ENCODE measurements around the gene TMEM178B.
"Not testable (repeated sequence)": the region's sequence is repeated elsewhere in the genome, so short reads cannot be mapped to it uniquely, and the experiment has no call there.

The TMEM178B gene

GRCh38 chr7:141317033-141317585, 243.2 kb downstream of the TMEM178B start:
- no peak for ATAC-seq

DNA sequence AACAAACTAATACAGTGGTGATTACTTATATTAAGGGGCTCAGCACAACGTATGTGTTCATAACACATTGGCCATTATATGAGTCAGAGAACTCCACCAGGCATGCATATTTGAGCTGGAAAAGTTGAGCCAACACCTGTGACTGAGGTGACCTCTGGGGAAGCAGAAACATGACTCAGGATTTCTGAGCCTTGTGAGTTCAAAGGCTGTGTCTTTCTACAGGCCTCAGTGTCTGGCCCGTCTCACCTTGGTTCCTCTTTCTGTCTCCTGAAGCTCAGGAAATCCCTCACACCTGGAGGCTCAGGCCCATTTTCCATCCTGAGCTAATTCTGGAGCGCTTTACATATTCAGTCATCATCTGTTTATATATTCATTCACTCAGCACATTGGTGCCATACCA, 246.4 kb downstream of the TMEM178B start:
- ATAC-seq: no peak

DNA sequence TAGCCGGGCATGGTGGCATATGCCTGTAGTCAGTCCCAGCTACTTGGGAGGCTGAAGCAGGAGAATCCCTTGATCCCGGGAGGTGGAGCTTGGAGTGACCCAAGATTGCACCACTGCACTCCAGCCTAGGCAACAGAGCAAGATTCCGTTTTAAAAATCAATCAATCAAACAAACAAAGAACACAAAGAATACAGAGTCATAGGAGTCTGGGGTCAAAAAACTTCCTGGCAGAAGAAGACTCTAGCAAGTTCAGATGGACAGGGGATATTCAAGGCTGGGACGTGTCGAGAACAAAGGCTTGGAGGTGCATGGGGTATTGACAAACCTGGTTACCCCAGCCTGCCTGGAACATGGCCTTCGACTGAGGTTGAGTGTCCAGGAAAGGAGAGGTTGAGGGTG, 248.5 kb downstream of the TMEM178B start:
- no peak for ATAC-seq

DNA sequence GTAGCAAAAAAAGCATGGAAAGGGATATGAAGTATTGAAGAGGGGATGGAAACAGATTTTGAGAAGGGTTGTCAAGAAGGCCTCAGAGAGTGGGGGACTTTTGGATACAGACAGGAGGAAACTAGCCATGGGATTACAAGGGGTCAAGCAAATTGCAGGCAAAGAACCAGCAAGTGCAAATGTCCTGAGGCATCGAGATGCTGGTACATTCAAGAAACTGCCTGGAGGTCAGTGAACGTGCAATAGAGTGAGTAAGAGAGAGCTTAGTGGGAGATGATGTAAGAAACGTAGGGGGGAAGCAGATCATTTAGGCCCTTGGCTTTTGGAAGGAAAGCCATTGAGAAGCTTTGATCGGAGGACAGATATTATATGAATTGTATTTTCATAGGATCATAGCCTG, 250.0 kb downstream of the TMEM178B start:
- no peak for ATAC-seq

- ATAC-seq: no peak
Measured at GRCh38 chr7:141324870-141325269, 251.0 kb downstream of the TMEM178B start.

GRCh38 chr7:141325275-141325674, 251.4 kb downstream of the TMEM178B start:
- ATAC-seq: no peak

DNA sequence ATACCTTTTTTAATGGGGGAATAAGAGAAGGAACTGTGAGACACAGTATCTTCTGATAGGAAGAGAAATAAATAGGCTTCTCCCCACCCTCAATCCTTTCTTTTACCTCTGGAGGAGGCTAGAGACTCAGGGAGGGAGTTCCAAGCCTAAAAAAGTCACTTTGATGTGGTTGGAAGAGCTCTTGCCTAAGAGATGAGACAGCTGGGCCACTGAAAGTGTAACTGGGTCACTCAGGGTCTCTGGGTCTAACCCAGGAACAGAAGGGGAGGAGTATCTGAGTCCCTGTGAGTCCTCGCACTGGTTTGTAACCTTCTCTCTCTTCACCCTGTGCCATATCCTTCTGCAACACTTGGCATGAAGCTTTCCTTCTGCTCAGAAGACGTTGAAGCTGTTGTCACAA, 254.4 kb downstream of the TMEM178B start:
- no peak for ATAC-seq

- ATAC-seq: not testable (repeated sequence)
Measured at GRCh38 chr7:141330285-141330684, 256.4 kb downstream of the TMEM178B start.

- ATAC-seq: no peak
Measured at GRCh38 chr7:141333459-141333858, 259.6 kb downstream of the TMEM178B start.

- no peak for ATAC-seq
Measured at GRCh38 chr7:141335164-141335563, 261.3 kb downstream of the TMEM178B start.

DNA sequence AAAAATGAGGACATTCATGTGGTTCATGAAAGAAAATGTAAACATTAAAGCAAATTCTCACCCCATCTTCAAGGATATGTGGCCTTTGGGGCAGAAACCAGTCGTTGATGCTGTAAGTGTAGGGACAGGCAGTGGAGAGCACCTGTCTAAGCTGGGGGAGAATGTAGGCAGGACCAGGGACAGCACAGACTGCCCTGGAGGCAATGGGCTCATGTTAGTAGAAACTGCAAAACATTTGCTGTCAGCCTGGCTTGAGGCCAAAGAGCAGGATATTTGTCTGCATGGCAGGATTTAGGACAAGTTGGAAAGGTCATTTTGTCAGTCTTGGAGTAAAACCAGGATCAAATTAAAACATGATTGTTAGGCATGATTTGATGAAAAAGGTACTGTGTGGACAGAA, 265.7 kb downstream of the TMEM178B start:
- no peak for ATAC-seq

GRCh38 chr7:141340991-141341390, 267.1 kb downstream of the TMEM178B start:
- no peak for ATAC-seq

GRCh38 chr7:141342621-141343408, 269.0 kb downstream of the TMEM178B start:
- no peak for ATAC-seq

GRCh38 chr7:141344153-141344935, 270.5 kb downstream of the TMEM178B start:
- no peak for ATAC-seq

DNA sequence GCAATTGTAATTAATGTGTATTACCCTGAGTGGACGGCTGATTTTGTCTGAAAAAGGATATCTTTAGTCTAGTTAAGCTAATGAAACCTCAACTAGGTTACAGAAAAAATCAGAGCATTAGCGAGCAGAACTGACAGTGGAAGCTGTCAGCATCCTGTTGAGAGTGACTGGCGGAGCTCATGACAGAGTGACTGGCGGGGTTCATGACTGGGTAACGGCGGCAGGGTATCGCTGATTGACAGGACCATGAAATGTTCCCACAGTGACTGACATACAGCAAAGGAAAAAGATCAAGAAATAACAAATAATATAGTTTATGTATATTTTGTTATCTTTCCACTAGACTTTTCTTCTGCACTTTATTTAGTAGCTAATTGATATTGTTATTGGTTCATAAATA, 274.9 kb downstream of the TMEM178B start:
- no peak for ATAC-seq

- no peak for ATAC-seq
Measured at GRCh38 chr7:141349338-141349737, 275.5 kb downstream of the TMEM178B start.

DNA sequence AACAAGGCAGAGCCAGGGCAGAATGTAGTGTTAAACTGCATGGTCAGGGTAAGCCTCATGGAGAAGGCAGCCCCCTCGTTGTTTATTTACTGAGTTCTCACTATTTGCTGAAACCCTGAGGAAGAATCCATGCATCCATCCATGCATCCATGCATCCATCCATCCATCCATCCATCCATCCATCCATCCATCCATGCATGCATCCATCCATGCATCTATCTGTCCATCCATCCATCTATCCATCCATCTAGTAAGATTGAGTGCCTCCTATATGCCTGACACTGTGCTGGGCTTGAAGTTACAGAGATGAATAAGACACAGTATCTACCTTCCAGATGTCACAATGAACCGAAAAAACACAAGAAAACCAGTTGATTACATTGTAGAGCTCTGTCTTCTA, 275.9 kb downstream of the TMEM178B start:
- no peak for ATAC-seq

DNA sequence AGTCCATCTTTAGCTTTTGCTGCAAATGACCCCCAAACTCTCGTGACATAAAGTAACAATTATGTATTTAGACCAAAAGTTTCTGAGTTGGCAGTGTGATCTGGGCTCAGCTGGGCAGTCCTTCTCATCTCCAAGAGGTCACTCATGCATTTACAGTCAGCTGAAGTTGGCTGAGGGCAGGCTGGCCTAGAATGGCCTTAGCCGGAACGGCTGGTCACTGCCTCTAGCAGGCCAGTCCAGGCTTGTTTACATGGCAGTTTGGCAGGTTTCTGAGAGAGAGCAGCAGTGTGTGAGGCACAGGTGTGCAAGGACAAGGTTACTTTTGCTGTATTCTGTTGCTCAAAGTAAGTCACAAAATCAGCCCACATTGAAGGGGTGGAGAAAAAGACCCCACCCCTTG, 277.3 kb downstream of the TMEM178B start:
- no peak for ATAC-seq

- ATAC-seq: no peak
Measured at GRCh38 chr7:141352955-141353354, 279.1 kb downstream of the TMEM178B start.

- no peak for ATAC-seq
Measured at GRCh38 chr7:141354251-141354650, 280.4 kb downstream of the TMEM178B start.

- no peak for ATAC-seq
Measured at GRCh38 chr7:141355032-141355431, 281.2 kb downstream of the TMEM178B start.

DNA sequence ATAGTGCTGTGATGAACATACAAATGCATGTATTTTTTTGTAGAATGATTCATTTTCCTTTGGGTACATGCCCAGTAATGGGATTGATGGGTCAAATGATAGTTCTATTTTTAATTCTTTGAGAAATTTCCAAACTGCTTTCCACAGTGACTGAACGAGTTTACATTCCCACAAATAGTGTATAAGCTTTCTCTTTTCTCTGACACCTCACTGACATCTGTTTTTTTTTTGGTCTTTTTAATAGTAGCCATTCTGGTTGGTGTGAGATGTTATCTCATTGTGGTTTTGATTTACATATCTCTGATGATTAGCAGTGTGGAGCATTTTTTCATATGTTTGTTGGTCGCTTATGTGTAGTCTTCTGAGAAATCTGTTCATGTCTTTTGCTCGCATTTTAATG, 282.3 kb downstream of the TMEM178B start:
- no peak for ATAC-seq

DNA sequence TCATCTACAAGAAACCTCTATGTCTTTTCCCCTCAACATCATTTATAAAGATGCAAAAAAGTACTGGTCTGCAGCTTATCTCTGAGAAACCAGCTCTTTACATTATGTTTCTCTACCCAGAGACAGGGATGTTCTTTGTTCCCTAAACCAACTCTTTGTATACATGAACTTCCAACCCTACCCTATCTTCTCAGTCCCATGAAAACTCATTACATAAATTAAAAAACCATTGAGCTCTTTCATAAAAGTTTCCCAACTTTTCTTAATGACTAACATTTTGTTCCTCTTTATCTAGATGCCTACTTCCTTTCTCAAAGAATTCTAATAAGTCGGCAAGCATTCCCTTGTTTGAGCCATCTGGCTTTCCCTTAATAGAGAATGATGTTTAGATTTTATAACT, 284.5 kb downstream of the TMEM178B start:
- ATAC-seq: no peak

DNA sequence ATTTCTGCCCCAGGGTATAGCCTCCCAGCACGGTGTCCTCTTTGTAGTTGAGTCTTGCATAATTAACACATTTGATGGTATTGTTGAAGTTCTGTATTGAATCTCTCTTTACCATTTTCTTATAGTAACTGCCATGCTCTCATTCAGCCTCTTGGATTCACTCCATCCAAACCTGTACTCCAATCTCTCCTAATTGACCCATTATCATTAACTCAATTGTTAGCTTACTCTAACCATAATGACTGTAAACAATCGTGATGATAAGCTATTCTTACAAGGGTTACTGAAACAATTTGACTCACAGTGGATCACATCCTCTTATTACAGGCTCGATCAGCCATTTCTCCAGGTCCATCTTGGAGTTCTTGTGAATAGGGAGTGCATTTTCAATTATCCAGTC, 285.4 kb downstream of the TMEM178B start:
- ATAC-seq: no peak
